Suppressor macrophage treated with lipopolysaccharide for 1 hour (primary cell): Measurements from ENCODE around the gene PCBP2.
"Not testable (repeated sequence)": the region's sequence is repeated elsewhere in the genome, so short reads cannot be mapped to it uniquely, and the experiment has no call there.

ENCODE experiments used
- DNase-seq, 3 donors: peaks; one replicate each; pipeline ENCODE4 v3.0.0-alpha.2; 2020 to 2022

Gene PCBP2

DNA sequence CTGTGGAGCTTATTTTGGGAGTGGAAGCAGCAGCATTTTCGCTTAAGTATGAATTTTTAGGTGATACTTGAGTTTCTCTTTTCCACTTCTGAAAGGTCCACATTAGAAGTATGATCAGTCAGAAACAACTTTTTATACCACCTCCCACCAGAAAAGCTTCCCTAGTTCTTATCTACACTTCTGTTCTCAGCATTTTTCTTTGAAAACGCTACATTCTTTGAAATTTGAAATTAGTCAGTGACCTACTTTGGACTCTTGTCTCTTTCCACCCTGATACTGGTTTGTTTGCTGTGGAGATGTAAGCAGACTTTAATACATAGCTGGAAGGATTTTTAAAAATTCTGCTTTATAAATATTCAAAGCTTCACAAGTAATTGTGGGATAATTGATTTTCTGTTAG lies 22.2 kb downstream of the PCBP2 start:
- no peak for DNase-seq

DNA sequence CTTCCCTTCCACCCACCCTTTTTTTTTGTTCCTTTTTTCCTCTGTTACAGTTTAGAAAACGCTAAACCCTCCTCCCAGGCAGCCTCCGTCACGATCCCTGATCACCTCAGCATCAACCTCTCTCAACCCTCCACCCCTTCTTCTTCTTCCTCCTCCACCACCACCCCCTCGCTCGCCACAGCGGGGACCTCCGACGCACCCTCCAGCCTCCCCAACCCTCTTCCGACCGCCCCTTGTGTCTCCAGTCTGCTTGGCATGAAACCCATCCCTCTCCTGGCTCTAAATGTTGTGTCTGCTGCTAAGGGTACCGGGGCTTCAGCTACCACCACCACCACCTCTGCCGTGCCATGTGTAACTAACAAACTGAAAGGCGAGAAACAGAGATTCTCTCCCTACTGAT lies 22.9 kb downstream of the PCBP2 start:
- no peak for DNase-seq

DNA sequence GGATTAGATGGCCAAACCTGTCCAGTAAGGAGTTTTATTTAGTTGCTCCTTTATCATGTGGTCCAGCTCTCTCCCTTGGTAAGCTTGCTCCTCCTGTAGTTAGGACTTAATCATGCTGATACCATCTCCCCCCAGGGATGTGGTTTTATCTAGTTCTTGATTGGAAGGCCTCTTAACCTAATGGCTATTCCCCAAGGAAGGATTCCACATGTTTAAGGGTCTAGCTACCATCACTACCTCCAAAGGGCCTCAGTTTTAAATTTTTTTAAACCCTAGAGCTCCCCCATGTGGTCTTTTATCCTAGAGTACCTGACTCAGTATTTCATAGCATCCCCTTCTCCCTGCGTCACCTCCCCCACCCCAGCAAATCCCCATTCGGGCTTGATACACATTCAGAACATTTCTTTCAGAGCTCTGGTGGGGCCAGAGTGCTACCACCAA lies 24.9 kb downstream of the PCBP2 start:
- peak in 2 of 3 donors; percentile 26 to 28 for DNase-seq

GRCh38 chr12:53478865-53479264 lies 27.0 kb downstream of the PCBP2 start:
- no peak for DNase-seq

GRCh38 chr12:53479331-53479730 lies 27.4 kb downstream of the PCBP2 start:
- DNase-seq, result no peak

DNA sequence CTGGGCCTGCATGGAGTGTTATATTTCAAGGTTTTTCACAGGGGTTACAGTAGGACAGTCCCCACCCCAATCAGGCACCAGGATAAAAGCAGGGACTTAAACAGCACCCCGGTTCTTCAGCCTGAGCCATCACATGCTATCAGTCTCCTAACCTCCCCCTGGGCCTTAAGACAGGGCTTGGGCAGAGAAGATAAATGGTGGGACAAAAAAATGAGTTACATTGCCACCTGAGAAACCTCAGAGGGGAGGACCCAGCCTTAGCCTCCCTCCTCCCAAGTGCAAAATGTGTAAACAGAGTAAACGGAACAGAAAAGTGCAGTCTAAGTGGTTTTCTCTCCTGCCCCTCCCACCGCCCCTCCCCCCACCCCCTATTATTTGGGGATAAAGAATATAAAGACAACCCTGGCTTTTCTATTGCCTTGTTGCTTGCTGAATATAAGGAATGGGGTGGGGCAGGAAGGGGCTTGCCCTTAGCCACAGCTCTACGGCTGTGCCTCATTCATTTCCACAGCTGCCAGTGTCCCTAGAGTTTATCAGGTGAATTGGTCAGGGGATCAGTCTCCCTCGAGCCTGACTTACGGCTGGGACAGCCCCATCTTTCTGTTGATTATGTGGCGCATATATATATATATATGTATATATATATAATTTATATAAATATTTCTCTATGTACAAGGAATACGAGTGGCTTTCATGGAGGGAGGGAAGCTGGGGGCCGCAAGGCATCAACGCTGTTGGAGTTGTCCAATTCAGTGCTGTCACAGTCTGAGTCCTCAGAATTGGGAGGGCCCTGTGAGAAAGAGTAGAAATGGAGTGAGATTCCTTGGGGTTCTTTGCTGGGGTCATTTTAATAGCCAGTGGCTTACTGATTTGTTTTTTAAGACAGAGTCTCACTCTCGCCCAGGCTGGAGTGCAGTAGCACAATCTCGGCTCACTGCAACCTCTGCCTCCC lies 28.9 kb downstream of the PCBP2 start:
- no peak for DNase-seq

- not testable (repeated sequence) for DNase-seq
These were observed 29.6 kb downstream of the PCBP2 start for GRCh38 chr12:53481458-53481857.

- DNase-seq, result no peak
These were observed 30.2 kb downstream of the PCBP2 start for GRCh38 chr12:53481939-53482586.

DNA sequence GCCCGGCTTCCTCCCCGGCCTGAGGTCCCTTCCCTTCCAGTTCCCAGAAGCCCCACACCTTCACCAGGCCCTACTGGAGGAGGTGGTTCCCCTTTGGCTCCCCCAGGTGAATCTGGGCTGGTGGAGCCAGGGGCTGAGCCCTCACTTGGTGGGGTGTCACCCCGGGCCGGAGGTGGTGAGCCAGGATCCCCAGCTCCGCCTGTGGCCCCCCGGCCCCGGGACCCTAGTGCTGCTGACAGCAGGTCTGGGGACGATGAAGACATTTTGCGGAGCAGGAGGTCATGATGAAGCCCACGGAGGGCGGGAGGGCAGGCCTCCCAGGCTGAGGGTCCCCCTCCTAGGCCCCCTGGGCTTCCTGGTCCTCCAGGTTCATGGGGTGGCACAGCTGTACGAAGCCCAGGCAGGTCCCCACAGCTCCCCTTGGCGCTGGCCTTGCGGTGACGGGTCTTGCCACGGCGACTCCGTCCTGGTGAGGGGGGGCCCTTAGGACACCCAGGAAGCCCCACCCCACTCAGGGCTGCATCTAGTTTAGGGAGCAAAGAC lies 30.8 kb downstream of the PCBP2 start:
- no peak for DNase-seq

DNA sequence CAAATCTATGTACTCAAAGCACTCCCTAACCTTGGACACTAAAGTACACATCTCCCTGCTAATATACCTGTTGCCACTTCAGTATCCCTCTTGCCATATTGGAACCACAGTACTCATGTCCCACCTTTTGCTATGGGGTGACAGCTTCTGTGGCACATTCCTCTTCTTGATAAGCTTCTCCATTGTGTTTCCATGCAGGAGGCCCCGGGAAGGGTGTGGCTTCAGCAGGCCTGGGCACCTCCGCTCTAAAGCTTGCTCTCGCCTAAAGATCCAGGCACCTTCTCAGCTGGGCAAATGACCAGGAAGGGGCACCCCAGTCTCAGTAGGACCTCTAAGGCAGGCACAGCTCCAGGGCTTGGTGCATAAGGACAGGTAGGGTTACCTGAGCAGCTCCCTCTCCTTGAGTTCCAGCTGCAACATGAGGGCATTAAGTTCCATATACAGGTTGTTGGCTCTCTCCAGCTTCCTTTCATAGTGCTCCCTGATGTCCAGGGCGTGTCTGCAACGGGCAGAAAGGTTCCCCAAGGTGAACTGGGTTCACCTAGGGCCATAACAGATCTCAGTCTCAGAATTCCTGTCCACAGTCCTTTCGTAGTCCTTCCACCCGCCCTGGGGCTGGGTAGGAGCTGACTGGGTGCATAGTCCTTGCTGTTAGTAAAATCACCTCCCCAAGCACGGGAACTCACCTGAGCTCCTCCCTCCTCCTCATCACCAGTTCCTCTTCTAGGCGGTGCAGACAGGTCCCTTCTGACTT lies 31.5 kb downstream of the PCBP2 start:
- DNase-seq, result no peak

DNA sequence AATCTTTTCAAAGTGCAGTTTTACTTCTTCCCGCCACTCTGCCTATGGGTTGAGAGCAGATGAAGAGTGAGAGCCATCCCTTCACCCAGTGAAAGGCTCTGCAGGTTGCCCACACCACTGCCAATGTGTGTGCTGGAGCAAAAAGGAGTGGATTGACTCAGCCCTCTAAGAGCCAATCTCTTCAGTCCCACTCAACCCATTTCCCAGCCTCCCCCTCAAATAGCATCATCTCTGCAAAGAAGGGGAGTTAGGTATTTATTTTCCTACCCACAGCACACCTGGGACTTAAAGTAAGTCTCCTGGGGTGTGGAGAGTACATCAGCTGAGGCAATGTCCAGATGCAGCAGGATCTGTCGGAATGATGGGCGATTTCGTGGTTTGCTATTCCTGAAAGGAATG lies 32.1 kb downstream of the PCBP2 start:
- no peak for DNase-seq

DNA sequence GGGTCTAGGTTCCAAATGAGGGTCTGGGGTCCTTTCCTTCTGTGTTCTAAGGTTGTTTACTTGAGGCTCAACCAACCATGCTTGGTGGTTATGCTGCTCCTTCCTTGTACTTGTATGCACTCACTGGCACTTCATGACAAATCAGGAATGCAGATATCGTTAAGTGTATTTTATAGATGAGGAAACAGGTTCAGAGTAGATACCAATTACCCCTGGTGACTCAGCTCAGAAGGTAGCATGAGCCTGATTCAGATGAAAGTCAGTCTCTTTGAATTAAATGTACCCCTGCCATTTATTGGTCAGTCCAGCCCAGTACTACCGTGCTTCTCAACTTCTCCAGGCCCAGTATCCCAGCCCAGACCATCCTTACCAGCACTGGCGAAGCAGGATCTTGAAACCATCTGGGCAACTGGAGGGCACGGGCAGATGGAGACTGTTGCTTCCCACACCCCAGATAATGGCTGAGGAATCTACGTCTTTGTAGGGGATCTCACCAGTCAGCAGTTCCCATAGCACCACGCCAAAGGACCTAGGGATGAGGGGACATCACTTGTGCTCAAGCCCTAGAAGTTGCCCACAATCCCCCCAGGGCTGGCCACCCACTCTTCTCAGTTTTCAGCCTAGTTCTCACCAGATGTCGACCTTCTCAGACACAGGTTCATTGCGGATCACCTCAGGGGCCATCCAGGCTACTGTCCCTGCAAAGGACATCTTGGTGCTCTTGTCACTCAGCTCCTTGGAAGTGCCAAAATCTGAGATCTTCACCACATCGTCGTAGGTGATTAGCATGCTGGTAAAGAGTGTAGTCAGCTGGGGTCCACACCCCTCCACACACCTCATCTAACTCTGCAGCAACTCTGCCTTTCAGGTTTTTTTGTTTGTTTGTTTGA lies 33.0 kb downstream of the PCBP2 start:
- no peak for DNase-seq

DNA sequence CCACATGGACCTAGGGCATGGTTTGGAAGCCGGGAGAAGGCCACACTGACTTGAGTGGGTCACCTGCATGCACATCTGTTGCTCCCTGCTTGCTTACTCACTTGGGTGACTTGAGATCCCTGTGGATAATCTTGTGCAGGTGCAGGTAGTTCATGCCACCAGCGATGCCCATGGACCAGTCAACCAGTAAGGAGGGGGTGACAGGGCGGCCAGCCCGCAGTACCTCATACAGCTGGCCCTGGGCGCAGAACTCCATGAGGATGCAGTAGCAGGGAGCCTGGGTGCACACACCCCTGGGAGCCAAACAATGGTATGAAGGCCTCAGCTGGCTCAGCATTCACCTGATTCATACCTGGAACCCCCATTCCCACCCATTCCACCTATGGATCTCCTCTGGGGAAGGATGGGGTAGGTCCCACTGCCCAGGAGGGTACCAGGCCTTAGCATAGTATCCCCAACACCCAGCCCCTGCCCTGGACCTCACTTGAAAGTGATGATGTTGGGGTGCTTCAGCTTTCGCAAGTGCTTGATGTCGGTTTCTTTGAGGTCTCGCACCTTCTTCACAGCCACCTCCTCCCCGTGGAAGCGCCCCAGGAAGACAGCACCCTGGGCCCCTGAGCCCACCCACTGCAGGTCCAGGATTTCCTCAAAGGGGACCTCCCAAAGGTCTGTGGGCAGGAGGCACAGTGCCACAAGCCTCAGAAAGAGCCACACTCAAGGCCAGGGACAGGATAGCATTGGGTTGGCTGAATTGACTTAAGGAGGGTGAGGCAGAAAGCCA lies 34.2 kb downstream of the PCBP2 start:
- no peak for DNase-seq

GRCh38 chr12:53486736-53487487 lies 35.0 kb downstream of the PCBP2 start:
- DNase-seq, result no peak

- DNase-seq, result no peak
These were observed 37.5 kb downstream of the PCBP2 start for GRCh38 chr12:53489242-53489864.

GRCh38 chr12:53492188-53492587 lies 40.3 kb downstream of the PCBP2 start:
- DNase-seq, result no peak

GRCh38 chr12:53492830-53493609 lies 41.1 kb downstream of the PCBP2 start:
- peak; percentile 86 to 94 (median 88) for DNase-seq

GRCh38 chr12:53493610-53494391 lies 41.9 kb downstream of the PCBP2 start:
- no peak for DNase-seq
